ENCODE measurements around the gene GPT2.

Gene GPT2

GRCh38 chr16:46920402-46921068, 36.4 kb downstream of the GPT2 start:
- Histone ChIP-seq H3K27me3 (ENCODE audit: insufficient read depth, poor library complexity, severe bottlenecking) (no peaks in the 10 kb centered on the region), H3K4me3 (replicated peaks; ENCODE audit: insufficient read depth, low read length) (no peak overlapping the region), H3K27ac (replicated peaks) (no peak overlapping the region)
- TF ChIP-seq REST (IDR thresholded peaks at IDR 0.05; ENCODE audit: insufficient replicate concordance, low read depth) (no peak), POLR2AphosphoS5 (IDR thresholded peaks at IDR 0.05; ENCODE audit: low read depth) (no peak), CTCF (IDR thresholded peaks at IDR 0.05; ENCODE audit: insufficient read depth, low read length) (no peak), SPI1 (IDR thresholded peaks at IDR 0.05; ENCODE audit: borderline replicate concordance, low read depth) (no peak), GABPA (IDR thresholded peaks at IDR 0.05; ENCODE audit: low read depth) (no peak)
- DNase-seq (ENCODE audit: low read depth in 1 of 2, low spot score in 1 of 2): no peak

- no peak overlapping the region for H3K27ac ChIP-seq (replicated peaks)
- TF ChIP-seq REST (IDR thresholded peaks at IDR 0.05; ENCODE audit: insufficient replicate concordance, low read depth): no peak
- TF ChIP-seq SPI1 (IDR thresholded peaks at IDR 0.05; ENCODE audit: borderline replicate concordance, low read depth): no peak
- TF ChIP-seq CTCF (IDR thresholded peaks at IDR 0.05; ENCODE audit: insufficient read depth, low read length): no peak
- no peak for TF ChIP-seq GABPA (IDR thresholded peaks at IDR 0.05; ENCODE audit: low read depth)
- TF ChIP-seq POLR2AphosphoS5 (IDR thresholded peaks at IDR 0.05; ENCODE audit: low read depth): no peak
- DNase-seq (ENCODE audit: low read depth in 1 of 2, low spot score in 1 of 2): no peak
- H3K27me3 ChIP-seq (ENCODE audit: insufficient read depth, poor library complexity, severe bottlenecking): no peaks in the 10 kb centered on the region
- H3K4me3 ChIP-seq (replicated peaks; ENCODE audit: insufficient read depth, low read length): no peak overlapping the region
These were observed 38.1 kb downstream of the GPT2 start for GRCh38 chr16:46922239-46922638.

- DNase-seq (ENCODE audit: low read depth in 1 of 2, low spot score in 1 of 2): no peak
- Histone ChIP-seq H3K27ac (replicated peaks) (no peak overlapping the region), H3K27me3 (ENCODE audit: insufficient read depth, poor library complexity, severe bottlenecking) (no peaks in the 10 kb centered on the region), H3K4me3 (replicated peaks; ENCODE audit: insufficient read depth, low read length) (no peak overlapping the region)
- TF ChIP-seq SPI1 (IDR thresholded peaks at IDR 0.05; ENCODE audit: borderline replicate concordance, low read depth): no peak
- no peak for TF ChIP-seq REST (IDR thresholded peaks at IDR 0.05; ENCODE audit: insufficient replicate concordance, low read depth)
- no peak for TF ChIP-seq POLR2AphosphoS5 (IDR thresholded peaks at IDR 0.05; ENCODE audit: low read depth)
- no peak for TF ChIP-seq GABPA (IDR thresholded peaks at IDR 0.05; ENCODE audit: low read depth)
- TF ChIP-seq CTCF (IDR thresholded peaks at IDR 0.05; ENCODE audit: insufficient read depth, low read length): no peak
These were observed 39.5 kb downstream of the GPT2 start for GRCh38 chr16:46923513-46924295.
